Fibroblast of skin of abdomen (primary cell): ENCODE measurements around the gene CTNNA3.

Source experiments
- DNase-seq: peaks from one replicate; pipeline ENCODE4 v3.0.0-alpha.2; 2013

The CTNNA3 gene

DNA sequence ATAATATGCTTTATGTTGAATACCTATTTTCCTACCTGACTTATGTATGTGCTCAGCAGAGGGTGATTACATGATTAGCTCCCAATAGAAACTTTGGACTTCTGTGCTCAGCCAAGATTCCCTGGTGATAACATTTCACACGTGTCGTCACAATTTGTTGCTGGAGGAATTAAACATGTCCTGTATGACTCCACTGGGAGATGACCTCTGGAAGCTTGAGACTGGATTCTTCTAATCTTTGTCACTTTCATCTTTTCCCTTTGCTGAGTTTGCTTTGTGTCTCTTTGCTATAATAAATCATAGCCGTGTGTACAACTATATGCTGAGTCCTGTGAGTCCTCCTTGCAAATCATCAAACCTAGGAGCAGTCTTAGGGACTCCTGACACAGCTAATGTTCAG, 891.0 kb downstream of the CTNNA3 start:
- DNase-seq: peak; percentile 25

DNA sequence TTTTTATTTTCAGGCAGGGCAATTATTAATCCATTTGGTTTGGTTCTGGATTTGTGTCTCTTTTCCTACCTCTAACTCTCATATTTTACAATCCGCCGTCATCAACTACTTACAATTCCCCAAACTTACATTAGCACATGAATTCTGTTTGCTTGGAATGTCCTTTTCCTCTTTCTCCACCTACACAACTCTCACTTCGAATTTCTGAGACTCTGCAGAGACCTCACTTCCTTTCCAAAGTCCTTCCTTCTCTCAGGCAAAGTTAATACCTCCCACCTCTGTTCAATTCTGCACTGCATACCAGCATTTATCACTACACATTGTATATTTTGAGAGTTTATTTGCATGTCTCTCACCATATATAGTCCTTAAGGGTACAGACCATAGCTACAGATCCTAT, 892.8 kb downstream of the CTNNA3 start:
- DNase-seq: no peak

DNA sequence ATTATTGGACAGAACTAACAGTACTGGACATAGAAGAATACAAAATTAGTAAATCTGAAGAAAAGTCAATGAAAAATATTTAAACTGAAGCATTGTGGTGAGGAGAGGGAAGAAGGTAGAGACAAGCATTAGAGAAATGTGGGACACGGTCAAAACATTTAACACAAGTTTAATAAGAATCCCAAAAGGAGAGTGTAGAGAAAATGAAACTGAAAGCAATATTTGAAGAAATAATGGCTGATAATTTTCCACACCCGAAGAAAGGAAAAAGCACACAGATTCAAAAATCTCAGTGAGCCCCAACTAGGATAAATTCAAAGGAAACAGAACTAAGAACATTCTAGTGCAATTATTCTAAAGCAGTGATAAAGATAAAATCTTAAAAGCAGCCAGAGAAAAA, 896.5 kb downstream of the CTNNA3 start:
- no peak for DNase-seq

DNA sequence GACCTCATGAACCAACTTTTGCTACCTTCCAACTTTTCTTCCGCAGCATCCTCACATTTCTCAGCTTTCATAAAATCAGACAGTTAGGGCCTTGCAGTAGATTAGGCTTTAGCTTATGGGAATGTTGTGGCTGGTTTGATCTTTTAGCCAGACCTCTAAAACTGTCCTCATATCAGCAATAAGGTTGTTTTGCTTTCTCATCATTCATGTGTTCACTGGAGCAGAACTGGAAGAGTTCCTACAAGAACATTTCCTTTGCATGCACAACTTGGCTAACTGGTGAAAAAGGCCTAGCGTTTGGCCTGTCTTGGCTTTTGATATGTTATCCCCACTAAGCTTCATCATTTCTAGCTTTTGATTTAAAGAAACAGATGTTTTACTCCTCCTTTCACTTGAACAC, 900.1 kb downstream of the CTNNA3 start:
- DNase-seq: no peak

DNA sequence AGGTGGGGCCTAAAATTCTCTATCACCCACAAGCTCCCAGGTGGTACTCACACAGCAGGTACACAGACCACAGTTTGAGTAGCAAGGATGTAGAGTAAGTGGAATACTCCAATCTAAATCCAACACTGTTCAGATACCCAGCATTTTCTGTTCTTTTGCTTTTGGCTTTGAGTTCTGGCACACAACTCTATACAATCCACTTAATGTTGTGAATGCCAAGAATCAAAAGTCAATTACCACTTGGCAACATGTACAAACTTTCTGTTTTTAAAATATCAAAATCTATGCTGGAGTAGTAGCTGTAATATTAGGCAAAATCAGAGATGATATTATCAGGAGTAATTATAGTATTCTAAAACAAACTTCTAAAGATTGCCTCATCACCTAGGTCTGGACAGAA, 903.6 kb downstream of the CTNNA3 start:
- DNase-seq: no peak

DNA sequence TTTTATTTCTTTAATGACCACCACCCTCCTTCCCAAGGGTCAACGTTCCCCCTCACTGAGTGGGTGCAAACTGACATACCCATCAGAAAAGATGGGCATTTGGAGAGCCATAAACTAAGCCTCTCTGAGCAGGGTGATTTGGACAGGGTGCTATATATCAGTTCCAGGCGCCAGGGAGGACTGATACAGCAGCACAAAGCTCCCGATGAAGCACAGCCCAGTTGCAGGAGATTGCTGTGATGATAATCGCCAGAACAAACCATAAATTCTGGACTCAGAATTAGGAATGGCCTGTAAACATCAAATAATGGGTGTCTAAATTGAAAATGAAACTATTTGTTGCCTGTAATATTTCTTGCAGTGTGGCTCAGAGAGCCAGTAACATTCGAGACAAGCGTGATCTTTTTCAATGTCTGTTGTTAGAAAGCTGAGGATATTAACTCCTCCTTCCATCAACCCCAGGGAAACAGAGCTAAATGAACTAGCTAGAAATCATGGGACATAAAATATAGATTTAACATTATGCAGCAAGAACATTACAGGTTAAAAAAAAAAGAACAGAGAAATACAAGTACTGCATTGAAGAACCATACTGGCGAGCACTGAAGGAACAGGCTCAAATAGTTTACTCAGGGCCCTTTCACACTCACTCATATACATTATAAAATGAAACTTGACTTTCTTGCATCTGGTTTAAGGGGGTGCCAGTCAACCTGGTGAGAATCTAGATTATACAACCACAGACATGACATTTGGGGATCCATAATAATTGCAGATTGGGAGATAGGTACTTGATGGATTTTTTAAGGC, 907.6 kb downstream of the CTNNA3 start:
- no peak for DNase-seq

DNA sequence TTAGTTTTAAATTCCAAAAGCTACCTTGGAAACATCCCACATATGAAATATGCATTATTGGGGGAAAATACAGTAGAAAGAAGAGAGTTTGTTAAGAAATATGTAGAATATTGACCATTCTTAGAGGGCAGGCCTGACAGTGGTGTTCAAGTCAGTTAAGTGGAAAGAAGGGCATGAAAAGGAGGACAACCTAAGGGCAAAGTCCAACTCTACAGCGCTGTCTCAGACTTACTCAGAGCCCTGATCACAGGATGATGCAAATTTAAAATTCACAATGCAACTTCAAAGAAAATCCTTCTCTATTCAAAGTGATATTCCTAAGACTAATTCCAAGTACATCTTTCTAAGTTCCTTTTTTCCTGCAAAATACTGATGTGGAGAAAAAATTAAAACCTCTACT, 909.3 kb downstream of the CTNNA3 start:
- DNase-seq: no peak

DNA sequence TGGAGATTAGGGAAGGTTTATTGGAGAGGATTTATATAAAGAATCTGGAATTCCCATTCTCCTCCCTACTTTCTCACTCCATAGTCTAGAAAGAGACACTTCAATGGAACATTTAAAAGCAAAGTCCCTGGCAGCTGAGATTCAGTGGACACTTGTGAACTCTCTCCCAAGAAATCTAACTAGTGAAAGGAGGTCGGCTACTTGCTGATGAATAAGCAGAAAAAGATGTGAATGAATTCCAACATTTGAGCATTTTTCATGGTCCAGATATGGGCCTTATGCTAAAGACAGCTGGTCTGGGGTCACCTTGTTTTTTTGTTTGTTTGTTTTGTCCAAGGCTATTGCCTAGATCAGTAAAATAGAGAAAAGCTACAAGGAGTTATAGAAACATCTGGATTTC, 911.2 kb downstream of the CTNNA3 start:
- peak; percentile 35 for DNase-seq

DNA sequence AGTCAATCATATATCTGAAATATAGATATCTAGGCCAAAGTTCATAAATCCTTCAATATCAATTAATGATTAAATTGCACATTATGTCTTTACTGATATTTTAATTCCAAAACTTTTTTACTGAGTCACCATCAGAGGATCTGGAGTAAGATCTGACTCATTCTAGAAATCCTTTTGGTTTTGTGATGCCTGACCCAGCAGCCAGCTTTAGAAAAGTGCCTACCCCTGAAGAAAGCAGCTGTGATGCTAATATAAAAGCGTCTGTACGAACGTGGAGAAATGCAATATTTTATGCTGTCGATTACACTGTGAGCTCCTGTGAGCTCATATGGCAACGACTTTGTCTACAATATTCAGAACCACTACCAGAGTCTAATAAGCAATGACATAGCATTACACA, 912.7 kb downstream of the CTNNA3 start:
- DNase-seq: peak; percentile 71

DNA sequence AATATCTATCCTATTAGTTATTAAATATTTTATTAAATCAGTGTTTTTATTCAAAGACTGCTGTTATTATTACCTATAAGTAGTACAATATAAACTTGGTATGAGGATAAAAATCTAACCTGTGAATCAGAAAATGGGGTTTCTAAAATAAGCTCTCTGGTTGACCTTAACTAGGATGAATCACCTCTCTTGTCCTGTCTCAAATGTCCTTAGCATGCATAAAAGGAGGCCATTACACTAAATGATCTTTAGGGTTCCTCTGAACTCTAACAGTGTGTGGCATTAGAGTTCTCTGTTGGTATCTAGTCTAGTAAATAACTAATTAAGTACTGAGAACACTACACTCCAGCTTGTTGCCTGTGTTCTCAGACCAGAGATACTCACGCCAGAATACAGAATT, 913.2 kb downstream of the CTNNA3 start:
- DNase-seq: peak; percentile 16

DNA sequence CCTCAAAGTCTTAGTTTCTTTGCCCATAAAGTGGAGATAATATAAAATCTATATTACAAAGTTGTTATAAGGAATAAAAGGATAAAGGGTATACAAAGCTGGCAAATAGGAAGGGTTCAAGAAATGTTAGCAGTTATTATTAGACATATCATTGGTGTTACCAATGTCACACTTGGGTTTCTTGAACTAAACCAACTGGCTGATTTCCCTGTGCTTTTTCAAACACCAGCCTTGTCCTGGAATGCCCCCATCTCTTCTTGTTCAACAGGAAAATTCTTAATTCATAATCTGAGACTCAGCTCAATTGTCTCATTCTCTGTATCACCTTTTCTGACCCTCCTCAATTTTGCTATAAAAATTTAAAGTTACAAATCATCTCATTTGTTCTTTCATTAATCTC, 913.9 kb downstream of the CTNNA3 start:
- no peak for DNase-seq

DNA sequence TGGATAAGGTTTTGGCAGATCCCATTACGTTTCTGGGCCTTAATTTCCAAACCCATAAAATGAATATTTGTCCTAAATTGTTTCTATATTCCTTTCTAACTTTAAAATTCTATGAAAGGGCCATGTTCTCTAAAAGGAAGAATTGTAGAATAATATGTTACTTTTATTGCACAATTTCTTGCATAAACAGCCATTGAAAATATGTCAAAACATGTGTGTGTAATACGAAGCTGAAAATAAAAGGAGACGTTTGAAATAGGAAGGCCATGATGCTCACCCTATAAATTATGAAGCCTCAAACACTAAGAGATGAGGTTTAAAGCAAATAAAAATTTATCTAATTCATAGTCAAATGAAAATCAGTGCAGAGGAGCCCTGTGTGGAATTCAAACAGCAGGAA, 915.2 kb downstream of the CTNNA3 start:
- no peak for DNase-seq

DNA sequence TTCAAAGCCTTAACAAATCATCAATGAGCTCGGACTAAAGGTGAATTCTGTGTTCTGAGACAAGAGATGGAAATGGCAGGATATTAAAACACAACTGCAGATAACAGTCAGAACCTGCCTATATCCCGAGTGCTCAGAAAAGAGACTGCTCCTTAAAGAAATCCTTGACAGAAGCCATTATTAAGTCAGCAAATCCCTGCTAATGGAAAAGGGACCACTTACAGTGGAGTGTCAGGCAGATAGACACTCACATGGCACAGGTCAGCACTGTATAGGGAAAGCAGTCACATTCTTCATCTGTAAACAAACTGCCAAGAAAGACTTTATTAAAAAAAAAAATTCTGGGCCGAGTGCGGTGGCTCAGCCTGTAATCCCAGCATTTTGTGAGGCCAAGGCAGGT, 917.6 kb downstream of the CTNNA3 start:
- DNase-seq: no peak

DNA sequence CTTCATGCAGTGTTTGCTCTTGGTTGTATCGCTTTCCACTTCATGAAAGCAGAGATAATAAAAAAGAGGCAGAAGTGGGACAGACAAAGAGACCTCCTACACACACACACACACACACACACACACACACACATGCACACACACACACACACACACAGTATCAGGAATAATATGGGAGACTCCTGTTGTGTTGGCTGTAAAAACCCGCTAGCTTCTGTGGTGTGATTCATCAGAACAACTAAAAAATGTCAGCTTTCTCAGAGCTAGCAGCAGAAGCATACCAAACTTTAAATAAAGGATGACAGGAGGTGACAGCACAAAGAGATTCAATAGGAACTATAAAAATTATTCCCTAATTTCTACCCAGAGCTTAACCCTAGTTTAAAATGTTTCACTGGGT, 918.3 kb downstream of the CTNNA3 start:
- no peak for DNase-seq

DNA sequence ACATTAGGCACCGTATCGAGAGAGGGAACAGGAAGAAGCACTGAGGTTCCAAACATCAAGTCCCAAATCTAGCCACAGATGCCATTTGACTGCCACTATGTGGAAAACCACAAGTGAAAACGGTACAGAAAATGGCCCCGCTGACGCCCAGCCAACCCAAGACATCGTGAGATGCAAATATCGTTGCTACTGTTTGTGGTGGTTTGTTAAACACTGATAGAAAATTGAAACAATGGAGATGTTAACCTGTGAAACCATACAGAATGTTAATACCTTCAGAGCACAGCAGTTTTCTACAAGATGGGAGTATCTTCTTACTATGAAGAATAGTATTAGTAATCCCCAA, 922.5 kb downstream of the CTNNA3 start:
- DNase-seq: no peak

DNA sequence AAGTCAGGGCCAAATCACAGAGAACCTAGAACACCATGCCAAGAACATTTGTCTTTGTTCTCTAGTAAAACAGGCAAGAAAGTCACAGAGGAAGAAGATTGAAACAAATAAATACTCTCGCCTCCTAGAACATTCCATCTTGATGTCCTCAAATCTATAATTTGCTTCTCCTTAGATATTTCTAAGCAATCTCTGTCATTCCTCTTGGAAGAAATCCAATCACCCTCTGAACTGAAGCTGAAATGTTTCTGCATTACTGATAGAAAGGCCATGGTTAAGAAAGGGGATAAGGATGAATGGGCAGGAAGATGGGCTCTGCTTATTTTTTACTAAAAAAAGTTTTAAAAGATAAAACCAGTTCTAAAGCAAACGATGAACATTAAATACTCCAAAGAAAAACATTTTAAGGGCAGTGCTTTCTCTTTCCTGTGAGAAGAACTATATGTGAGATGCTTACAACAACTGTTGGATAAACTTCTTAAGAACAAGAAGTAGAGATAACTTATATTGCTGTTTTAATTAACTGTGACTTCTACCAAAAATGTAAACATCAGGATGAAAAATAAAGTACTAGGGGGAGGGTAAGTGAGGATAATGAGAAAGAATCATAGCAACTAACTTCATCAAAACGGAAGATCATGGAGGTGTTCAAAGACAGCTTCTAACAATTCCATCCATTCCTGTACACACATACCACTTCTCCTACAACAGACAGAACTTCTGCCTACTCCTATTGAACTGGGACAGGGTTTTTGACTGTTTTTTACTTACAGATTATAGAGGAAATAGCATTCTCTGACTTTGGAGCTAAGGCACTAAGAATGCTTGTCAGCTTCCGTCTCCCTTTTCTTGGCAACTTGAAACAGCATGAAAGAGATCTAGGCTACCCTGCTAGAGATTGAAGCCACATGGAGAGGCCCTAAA, 923.2 kb downstream of the CTNNA3 start:
- no peak for DNase-seq

DNA sequence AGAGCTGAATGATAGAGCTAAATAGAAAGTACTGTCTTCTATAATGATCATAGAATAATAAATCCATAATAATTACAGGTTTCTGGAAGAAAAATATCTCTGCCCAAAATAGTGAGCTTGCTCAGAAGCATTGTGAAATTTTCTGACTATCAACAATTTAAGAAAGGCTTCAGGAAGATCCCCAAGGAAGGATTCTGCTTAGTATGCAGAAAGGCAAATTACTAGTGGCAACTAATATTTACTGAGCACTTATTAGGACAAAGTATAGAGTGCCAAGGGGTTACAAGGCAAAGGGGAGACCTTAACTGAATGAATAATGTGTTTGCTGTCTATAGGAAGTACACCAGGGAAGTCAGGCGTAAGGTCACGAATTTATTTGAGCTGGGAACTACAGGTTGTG, 928.3 kb downstream of the CTNNA3 start:
- DNase-seq: no peak

DNA sequence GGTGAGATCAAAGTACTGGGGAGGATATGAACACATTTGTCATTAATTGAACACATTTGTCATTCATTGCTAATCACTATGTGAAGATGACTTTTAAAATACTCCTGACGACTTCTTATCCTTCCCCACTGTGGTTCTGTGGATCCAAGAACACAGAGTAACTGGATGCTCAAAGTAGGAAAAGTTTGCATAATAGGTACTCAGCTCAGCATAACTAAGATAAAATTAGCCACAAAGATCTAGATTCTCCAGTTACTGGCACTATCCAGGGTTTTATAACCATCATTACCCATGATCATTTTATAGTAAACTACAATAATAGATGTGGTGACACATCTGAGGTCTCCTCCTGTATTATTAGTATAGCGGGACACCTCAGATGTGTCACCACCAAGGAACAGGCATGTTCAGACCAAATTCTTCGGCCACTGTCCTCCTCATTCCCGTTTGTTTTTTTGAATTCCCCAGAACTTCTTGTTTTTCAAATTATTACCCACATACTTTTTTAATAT, 933.7 kb downstream of the CTNNA3 start:
- DNase-seq: no peak

DNA sequence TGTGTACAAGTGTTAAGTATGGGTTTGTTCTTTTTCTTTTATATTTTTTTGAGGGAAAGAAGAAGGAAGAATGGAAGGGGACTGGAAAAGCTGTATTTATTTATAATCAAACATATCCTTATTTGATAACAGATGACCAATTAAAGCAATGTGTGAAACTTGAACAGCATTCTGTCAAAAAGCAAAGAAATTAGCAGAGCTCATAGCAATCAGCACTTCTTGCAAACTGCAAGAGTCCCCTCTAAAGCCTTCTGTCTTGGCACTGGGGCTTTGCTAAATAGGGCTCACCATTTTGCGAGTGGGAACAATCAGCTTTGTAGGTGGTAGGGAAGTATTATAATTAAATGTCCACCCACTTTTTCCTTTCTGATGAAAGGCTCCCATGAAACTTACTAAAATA, 935.1 kb downstream of the CTNNA3 start:
- DNase-seq: no peak

DNA sequence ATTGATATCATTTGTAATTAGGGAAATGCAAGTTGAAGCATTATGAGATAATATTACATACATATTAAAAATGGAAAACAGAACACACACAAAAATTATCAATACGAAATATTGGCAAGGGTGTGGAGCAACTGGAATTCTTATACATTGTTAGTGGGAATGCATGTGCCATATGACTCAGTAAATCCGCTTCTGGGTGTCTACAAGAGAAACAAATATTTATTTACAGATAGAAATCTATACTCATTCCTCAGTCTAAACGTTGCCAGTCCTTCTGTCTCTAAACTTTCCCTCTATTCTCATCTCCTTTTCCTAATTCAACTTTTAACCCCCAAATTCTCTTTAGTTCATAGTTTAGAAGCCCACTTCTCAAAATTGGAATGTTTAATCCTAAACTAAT, 940.5 kb downstream of the CTNNA3 start:
- no peak for DNase-seq

DNA sequence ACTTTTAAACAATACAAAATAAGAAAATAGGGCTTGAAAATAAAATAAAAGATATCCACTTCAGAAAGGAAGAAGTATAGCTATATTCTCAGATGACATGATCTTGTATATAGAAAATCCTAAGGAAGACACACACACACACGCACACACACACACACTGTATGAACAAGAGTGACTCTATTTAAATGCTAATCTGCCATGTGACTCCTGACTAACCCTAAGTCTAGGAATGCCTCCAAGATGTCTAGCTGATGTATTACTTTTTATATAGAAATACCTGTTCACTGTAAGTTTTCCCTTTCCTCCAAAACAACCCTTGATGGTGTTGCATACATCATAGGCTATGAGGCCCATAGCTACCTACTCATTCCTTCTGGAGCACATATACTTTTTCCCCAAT, 943.3 kb downstream of the CTNNA3 start:
- DNase-seq: peak; percentile 55

DNA sequence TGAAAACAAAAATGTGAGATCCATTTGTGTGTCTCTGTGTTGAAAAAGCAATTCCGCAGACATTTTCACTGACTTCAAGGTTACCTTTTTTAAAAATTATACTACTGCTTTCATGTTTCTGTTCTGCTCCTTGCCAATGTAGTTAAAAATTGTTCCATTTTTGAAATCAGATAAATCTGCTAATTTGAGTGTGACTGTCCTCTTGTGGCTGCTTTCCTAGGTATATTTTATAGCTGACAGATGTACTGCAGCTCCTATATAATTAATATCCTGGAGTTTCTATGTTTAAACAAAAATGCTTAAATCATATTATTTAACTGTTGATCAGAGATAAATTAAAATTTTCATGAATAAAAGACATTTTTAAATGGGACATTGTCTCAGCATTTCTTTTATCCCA, 947.8 kb downstream of the CTNNA3 start:
- DNase-seq: peak; percentile 19

DNA sequence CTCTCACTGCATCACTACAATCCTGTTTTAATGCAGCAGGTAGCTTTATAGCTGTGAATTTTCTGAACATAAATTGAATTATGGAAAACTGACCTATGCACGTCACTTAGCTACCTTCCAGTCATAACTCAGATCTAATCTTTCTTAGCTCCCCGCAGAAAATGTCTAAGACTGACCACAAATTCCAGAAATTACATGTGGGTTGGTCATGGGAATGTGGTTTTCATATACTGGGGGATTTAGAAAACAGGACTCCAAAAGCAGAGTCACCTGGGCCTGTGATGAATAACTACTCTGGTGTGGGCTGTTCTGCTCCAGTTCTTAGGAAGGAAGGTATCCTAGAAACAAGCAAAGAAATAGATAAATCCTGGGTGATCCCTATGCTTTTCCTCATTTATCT, 948.5 kb downstream of the CTNNA3 start:
- peak; percentile 95 for DNase-seq

DNA sequence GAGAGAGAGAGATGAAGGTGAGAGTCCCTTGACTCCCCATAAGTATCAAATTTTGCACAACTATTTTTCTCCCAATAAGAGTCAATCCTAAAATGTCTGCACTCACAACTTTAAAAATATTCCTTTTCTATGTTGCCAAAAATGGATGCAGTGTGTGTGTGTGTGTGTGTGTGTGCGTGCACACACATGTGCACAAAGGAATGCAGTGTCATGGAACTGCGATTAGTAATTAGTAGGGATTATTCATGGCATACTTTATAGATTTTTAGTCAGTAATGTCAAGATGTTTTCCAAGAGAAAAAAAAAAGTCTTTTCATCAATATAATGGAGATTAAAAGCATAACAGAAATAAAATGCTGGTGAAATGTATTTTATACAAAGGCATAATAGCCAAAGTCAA, 949.3 kb downstream of the CTNNA3 start:
- DNase-seq: peak; percentile 56
